Fibroblast of mammary gland (primary cell): ENCODE data around the gene ADGRL2.

ENCODE experiments used
- DNase-seq: peaks from one replicate; pipeline ENCODE4 v3.0.0-alpha.2; 2010; ENCODE audit warnings: low read depth
- H3K4me3 ChIP-seq: 2 replicates; pipeline ENCODE4 v1.5.1; 2011; ENCODE audit warnings: low read depth, mild to moderate bottlenecking, low read length, moderate library complexity; ENCODE audit not compliant: control insufficient read depth
- CTCF ChIP-seq: conservative IDR thresholded peaks from 2 replicates; pipeline ENCODE4 v1.5.1; 2011; ENCODE audit warnings: low read depth, low read length, inconsistent platforms; ENCODE audit not compliant: control insufficient read depth, insufficient read depth

The ADGRL2 gene

DNA sequence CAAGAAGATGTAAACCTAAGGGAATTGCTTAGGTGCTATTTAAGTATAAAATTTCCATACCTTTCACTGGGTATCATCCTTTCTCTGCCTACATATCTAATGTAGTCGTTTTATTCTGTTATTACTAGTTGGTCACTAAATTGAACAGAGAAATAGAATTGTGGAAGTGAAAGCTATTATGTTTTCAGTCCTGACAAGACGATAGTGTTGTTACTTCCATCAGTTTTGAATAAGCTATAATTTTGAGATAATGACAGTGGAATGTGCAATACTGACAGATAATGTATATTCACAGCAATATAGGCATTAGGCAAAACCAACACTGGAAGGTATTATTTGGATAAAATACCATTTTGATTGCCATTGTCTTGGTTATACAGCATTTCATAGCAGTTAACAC, 181.8 kb downstream of the ADGRL2 start:
- H3K4me3 ChIP-seq = no peak overlapping the region
- no peak for TF ChIP-seq CTCF
- no peak for DNase-seq

GRCh38 chr1:81989524-81989923, 188.8 kb downstream of the ADGRL2 start:
- no peak overlapping the region for H3K4me3 ChIP-seq
- TF ChIP-seq CTCF = no peak
- peak; percentile 2 for DNase-seq

DNA sequence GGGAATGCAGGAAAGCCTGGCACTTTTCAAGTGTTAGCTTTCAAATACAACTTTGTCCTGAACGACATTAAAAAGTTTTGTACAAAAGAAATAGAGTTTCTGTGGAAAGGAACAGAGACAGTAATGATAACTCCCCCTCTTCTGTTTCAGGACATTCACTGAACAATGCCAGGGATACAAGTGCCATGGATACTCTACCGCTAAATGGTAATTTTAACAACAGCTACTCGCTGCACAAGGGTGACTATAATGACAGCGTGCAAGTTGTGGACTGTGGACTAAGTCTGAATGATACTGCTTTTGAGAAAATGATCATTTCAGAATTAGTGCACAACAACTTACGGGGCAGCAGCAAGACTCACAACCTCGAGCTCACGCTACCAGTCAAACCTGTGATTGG, 189.5 kb downstream of the ADGRL2 start:
- H3K4me3 ChIP-seq = no peak overlapping the region
- no peak for TF ChIP-seq CTCF
- DNase-seq = no peak

DNA sequence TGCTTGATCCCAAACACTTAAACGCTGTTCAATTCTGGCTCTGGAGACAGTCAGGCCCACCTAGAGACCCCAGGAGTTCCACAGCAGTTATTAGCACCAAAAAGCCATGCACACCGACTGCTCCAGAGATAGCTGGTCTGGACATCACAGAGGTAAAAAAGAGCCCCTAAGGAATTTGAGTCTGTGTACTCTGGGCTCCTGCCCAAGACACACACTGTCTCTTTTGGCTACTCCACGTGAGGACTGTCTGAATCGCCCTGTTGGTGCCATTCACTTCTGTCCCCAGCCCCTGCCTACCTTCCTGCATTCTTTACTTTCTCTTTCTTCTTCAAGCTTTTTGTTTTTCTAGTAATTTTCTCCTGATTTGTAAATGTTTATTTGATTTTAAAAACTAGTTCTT, 197.4 kb downstream of the ADGRL2 start:
- DNase-seq = peak; percentile 4
- no peak overlapping the region for H3K4me3 ChIP-seq
- no peak for TF ChIP-seq CTCF

DNA sequence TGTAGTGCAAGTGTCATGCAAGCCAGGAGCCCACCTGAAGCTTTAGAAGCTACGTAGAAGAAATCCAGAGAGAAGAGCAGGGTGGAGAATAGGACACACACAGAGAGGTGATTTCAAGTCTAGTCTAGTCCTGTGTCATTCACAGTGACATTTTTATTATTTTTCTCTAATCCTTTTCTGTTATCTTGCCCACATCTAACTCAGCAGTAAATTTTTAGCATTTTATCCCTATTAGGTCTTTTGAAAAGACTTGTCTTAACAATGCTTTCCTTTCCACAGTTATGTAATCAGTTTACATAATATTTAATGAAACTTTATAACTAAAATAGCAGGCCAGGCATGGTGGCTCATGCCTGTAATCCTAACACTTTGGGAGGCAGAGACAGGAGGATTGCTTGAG, 198.6 kb downstream of the ADGRL2 start:
- TF ChIP-seq CTCF = no peak
- H3K4me3 ChIP-seq = no peak overlapping the region
- no peak for DNase-seq

DNA sequence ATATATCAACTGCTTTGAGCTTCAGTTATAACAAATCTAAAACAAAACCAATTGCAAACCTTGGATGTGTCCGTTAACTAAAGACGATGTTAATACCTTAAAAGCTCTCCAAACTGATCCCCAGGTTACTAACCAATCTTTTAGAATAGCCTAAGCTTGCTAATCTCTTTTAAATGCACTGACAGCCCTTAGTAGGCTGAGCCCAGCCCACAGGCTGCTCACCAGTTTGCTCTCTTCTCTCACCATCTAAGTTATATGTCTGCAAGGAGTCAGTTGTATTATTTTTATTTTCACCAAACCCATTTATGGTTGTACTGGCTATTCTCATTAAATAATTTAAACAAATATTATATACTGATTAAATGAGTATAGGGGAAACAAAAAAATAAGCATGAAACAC, 199.5 kb downstream of the ADGRL2 start:
- DNase-seq = no peak
- TF ChIP-seq CTCF = no peak
- no peak overlapping the region for H3K4me3 ChIP-seq

GRCh38 chr1:82001345-82001744, 200.6 kb downstream of the ADGRL2 start:
- no peak overlapping the region for H3K4me3 ChIP-seq
- no peak for TF ChIP-seq CTCF
- DNase-seq = no peak
